Left lung (tissue), 10 donors: ENCODE measurements around the gene PDE11A. TPM values are rescaled to one million over a fixed set of nuclear protein-coding genes. Genes with fewer than 3 reads are reported as not detected.

Experiments used
- ATAC-seq: fragments of 200-7000 bp; cut with Tn5 transposase; one replicate; pipeline ENCODE4 v1.9.1; 2020; ENCODE audit warnings: moderate library complexity
- DNase-seq, 4 donors: peaks; one replicate each; pipeline ENCODE4 v3.0.0-alpha.2; 2013 to 2020
- H3K27ac ChIP-seq, 2 donors: fragments of 200-600 bp; sonication (generic) in 1 of 2; one replicate each; pipeline versions ENCODE4 v1.5.0 to v1.8.0; 2020 to 2021
- H3K27me3 ChIP-seq, 2 donors: fragments of 200-600 bp; sonication (generic) in 1 of 2; one replicate each; pipeline versions ENCODE4 v1.5.0 to v1.8.0; 2020 to 2021
- H3K36me3 ChIP-seq, 2 donors: fragments of 200-600 bp; sonication (generic) in 1 of 2; one replicate each; pipeline versions ENCODE4 v1.5.0 to v1.8.0; 2020 to 2021
- H3K4me1 ChIP-seq, 2 donors: fragments of 200-600 bp; one replicate each; pipeline ENCODE4 v1.8.0; 2021
- H3K4me3 ChIP-seq, 2 donors: fragments of 200-600 bp; sonication (generic) in 1 of 2; one replicate each; pipeline versions ENCODE4 v1.5.0 to v1.8.0; 2020 to 2021; ENCODE audit warnings: mild to moderate bottlenecking in 1 of 2
- H3K9me3 ChIP-seq, 2 donors: fragments of 200-600 bp; sonication (generic) in 1 of 2; one replicate each; pipeline versions ENCODE4 v1.5.0 to v1.8.0; 2020 to 2021
- CTCF ChIP-seq, 2 donors: fragments of 200-600 bp; sonication (generic) in 1 of 2; IDR thresholded peaks; one replicate each; pipeline versions ENCODE4 v1.5.0 to v1.8.0; 2021; ENCODE audit warnings: antibody characterized with exemption in 2 of 2
- intact Hi-C, 2 donors: fragments of 100-400 bp; cut with DNase I; formaldehyde crosslinking; loops; one replicate each; pipeline versions ENCODE4 v1.11.2 to v1.14.2; 2022
- polyA plus RNA-seq, 6 donors: library from polyadenylated mRNA; unstranded; fragments of 120-200 nt; gene quantifications; one replicate each; pipeline ENCODE4 v1.2.1, GENCODE V29; 2013; ENCODE audit not compliant: insufficient read length in 6 of 6
- total RNA-seq, 2 donors: library from RNA; stranded (reverse); fragmentation: NEBNext Ultra II Directional; extraction: Animal tissue kit (Norgen Biotek cat#: 25700); gene quantifications; one replicate each; pipeline ENCODE4 v1.2.1, GENCODE V29; 2021
- donor health status: DM: no; HTN: yes; CAD: no.
- donor health status: DM: no; HTN: no; CAD: no.

Gene PDE11A
- total and polyA plus RNA-seq, 8 donors: 0.24 to 0.73 (median 0.35) TPM

GRCh38 chr2:177746358-177746757 lies 326.2 kb downstream of the PDE11A start:
- intact Hi-C loops: no loop called here
- Histone ChIP-seq H3K4me1 (no peaks in the 10 kb centered on the region), H3K4me3 (no peak overlapping the region), H3K27ac (no peak overlapping the region), H3K9me3 (no peaks in the 10 kb centered on the region), H3K27me3 (no peaks in the 10 kb centered on the region), H3K36me3 (no peaks in the 10 kb centered on the region)
- TF ChIP-seq CTCF (IDR thresholded peaks at IDR 0.05): no peak
- no peak for DNase-seq
- ATAC-seq: no peak

- no peak overlapping the region for H3K27ac ChIP-seq
- H3K27me3 ChIP-seq: no peaks in the 10 kb centered on the region
- no peaks in the 10 kb centered on the region for H3K4me1 ChIP-seq
- H3K9me3 ChIP-seq: no peaks in the 10 kb centered on the region
- no peaks in the 10 kb centered on the region for H3K36me3 ChIP-seq
- DNase-seq (no peak), ATAC-seq (no peak)
- no peak for TF ChIP-seq CTCF (IDR thresholded peaks at IDR 0.05)
- no peak overlapping the region for H3K4me3 ChIP-seq
- intact Hi-C loops: no loop called here
Measured at GRCh38 chr2:177745531-177745930, 327.0 kb downstream of the PDE11A start.

- TF ChIP-seq CTCF (IDR thresholded peaks at IDR 0.05): no peak
- Histone ChIP-seq H3K9me3 (no peaks in the 10 kb centered on the region), H3K4me3 (no peak overlapping the region), H3K27me3 (no peaks in the 10 kb centered on the region), H3K36me3 (no peaks in the 10 kb centered on the region), H3K4me1 (no peaks in the 10 kb centered on the region), H3K27ac (no peak overlapping the region)
- DNase-seq: no peak
- no peak for ATAC-seq
- intact Hi-C loops: no loop called here
Measured at GRCh38 chr2:177742851-177743250, 329.7 kb downstream of the PDE11A start.

DNA sequence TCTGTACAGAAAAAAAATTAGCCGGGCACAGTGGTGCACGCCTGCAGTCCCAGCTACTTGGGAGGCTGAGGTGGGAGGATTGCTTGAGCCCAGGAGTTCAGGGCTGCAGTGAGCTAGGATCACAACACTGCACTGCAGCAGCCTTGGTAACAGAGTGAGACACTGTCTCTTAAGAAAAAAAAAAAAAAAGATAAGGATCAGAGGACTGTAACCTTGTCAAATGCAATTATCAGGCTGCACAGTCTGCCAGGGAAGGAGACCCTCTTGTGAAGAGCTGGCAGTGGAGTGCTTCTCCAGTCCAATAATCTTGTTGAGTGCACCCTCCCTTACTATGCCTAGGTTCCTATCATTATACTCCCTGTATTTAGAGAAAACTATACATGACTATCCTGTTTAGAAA lies 330.7 kb downstream of the PDE11A start:
- H3K27ac ChIP-seq: no peak overlapping the region
- H3K4me1 ChIP-seq: no peaks in the 10 kb centered on the region
- no peak for DNase-seq
- no peak for ATAC-seq
- TF ChIP-seq CTCF (IDR thresholded peaks at IDR 0.05): no peak
- no peaks in the 10 kb centered on the region for H3K27me3 ChIP-seq
- intact Hi-C loops: no loop called here
- H3K9me3 ChIP-seq: no peaks in the 10 kb centered on the region
- no peak overlapping the region for H3K4me3 ChIP-seq
- no peaks in the 10 kb centered on the region for H3K36me3 ChIP-seq

DNA sequence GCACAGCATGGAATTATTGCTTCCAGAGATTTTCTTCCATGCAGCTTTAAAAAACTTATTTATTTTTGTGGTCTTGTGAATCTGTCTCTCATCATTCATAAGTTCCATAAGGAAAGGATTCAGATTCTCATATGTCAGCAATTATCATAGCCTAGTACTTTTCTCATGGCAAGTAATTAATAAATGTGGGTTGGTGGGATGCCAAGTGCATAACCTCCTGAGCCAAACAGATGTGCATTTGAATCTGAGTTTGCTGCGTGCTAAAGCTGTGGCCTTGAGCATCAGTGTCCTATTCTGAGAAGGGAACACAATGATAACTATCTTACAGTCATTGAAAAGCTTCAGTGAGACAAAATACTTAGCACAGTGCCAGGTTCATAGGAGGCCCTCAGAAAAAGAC lies 331.9 kb downstream of the PDE11A start:
- ATAC-seq (peak; percentile 16), DNase-seq (peak in 1 of 4 donors; percentile 57)
- H3K4me1 ChIP-seq: no peaks in the 10 kb centered on the region
- intact Hi-C loops: no loop called here
- no peak overlapping the region for H3K27ac ChIP-seq
- no peak overlapping the region for H3K4me3 ChIP-seq
- H3K9me3 ChIP-seq: no peaks in the 10 kb centered on the region
- H3K27me3 ChIP-seq: no peaks in the 10 kb centered on the region
- no peak for TF ChIP-seq CTCF (IDR thresholded peaks at IDR 0.05)
- no peaks in the 10 kb centered on the region for H3K36me3 ChIP-seq
